ENCODE measurements around the gene CAMK2G.

DNA sequence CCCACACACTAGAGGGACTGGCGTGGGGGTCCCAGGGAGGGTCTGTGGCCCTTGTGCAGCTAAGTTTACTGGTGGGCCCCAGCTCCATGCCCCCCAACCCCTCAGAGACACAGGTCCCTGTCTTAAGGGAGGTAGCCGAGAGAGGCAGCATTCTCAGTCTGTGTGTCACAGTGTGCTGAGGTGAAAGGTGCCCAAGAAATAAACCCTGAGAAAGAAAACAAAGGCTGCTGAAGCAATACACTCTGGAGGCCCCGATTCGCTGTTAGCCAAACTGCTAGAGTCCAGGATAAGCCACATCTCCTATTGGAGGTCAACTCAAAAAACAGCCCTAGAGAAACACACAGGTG lies 34.3 kb downstream of the CAMK2G start:
- TF ChIP-seq GABPA (IDR thresholded peaks at IDR 0.05 in 1 of 2, conservative IDR thresholded peaks at IDR 0.05 in 1 of 2) (no peak), CTCF (IDR thresholded peaks at IDR 0.05; ENCODE audit: low read depth, low read length, missing input control) (no peak), MAX (IDR thresholded peaks at IDR 0.05) (no peak), RAD21 (IDR thresholded peaks at IDR 0.05) (no peak)
- TF ChIP-seq, protein P1, sequence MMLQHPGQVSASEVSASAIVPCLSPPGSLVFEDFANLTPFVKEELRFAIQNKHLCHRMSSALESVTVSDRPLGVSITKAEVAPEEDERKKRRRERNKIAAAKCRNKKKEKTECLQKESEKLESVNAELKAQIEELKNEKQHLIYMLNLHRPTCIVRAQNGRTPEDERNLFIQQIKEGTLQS (IDR thresholded peaks at IDR 0.05), result no peak
